H1 (cell line): ENCODE results near the gene HEXIM2. TPM values are rescaled to one million over a fixed set of nuclear protein-coding genes. Genes with fewer than 3 reads are reported as not detected.

Source experiments
- ASH2L ChIP-seq: fragments of 200-600, 300-600 bp; sonication (generic); IDR thresholded peaks from one replicate; pipeline ENCODE4 v1.7.1; 2017; ENCODE audit warnings: low read length
- BACH1 ChIP-seq: IDR thresholded peaks from 2 replicates; pipeline ENCODE4 v1.6.1; 2012; ENCODE audit warnings: low read length, improper control_type of control experiment
- CBX5 ChIP-seq: fragments of 300-800, 300-1000 bp; sonication (generic); IDR thresholded peaks from 2 replicates; pipeline ENCODE4 v1.7.1; 2016; ENCODE audit warnings: antibody characterized with exemption, low read length, low read depth
- CBX8 ChIP-seq: fragments of 300-800, 300-1000 bp; sonication (generic); IDR thresholded peaks from 2 replicates; pipeline ENCODE4 v1.7.1; 2016; ENCODE audit warnings: low read depth, low read length, borderline replicate concordance
- CEBPB ChIP-seq: IDR thresholded peaks from 2 replicates; pipeline ENCODE4 v1.6.1; 2012; ENCODE audit warnings: low read depth, low read length
- CHD2 ChIP-seq: IDR thresholded peaks from 2 replicates; pipeline ENCODE4 v1.6.1; 2012; ENCODE audit warnings: low read length, improper control_type of control experiment
- CREB1 ChIP-seq: IDR thresholded peaks from 2 replicates; pipeline ENCODE4 v1.6.1; 2012; ENCODE audit warnings: inconsistent platforms
- EP300 ChIP-seq, 2 experiments: IDR thresholded peaks; 1 replicate in 1 of 2; 2 replicates in 1 of 2; pipeline ENCODE4 v1.6.1; 2011 to 2012; ENCODE audit warnings: low read depth in 2 of 2, low read length in 2 of 2, mild to moderate bottlenecking in 2 of 2, borderline replicate concordance in 1 of 2, inconsistent platforms in 1 of 2, moderate library complexity in 1 of 2
- EZH2 ChIP-seq: fragments of 200-600 bp; sonication (generic); IDR thresholded peaks from 2 replicates; pipeline ENCODE4 v1.7.1; 2012; ENCODE audit warnings: low read depth, mild to moderate bottlenecking, moderate library complexity, low read length, inconsistent platforms; ENCODE audit not compliant: severe bottlenecking
- JUN ChIP-seq: IDR thresholded peaks from 2 replicates; pipeline ENCODE4 v1.6.1; 2011; ENCODE audit warnings: low read depth, mild to moderate bottlenecking, improper control_type of control experiment, low read length
- JUND ChIP-seq: IDR thresholded peaks from 2 replicates; pipeline ENCODE4 v1.6.1; 2011; ENCODE audit warnings: mild to moderate bottlenecking, improper control_type of control experiment, low read length
- NRF1 ChIP-seq: IDR thresholded peaks from 2 replicates; pipeline ENCODE4 v1.6.1; 2011; ENCODE audit warnings: mild to moderate bottlenecking, low read depth, low read length, improper control_type of control experiment
- RAD21 ChIP-seq, 2 experiments: IDR thresholded peaks in 1 of 2; conservative IDR thresholded peaks in 1 of 2; 2 replicates each; pipeline ENCODE4 v1.6.1; 2011; ENCODE audit warnings: low read depth in 2 of 2, low read length in 2 of 2, improper control_type of control experiment in 1 of 2, inconsistent platforms in 1 of 2, mild to moderate bottlenecking in 1 of 2, moderate library complexity in 1 of 2
- RFX5 ChIP-seq: IDR thresholded peaks from 2 replicates; pipeline ENCODE4 v1.6.1; 2011; ENCODE audit warnings: low read depth, low read length, improper control_type of control experiment, borderline replicate concordance
- SIX5 ChIP-seq: IDR thresholded peaks from 2 replicates; pipeline ENCODE4 v1.6.1; 2011; ENCODE audit warnings: mild to moderate bottlenecking, low read depth, low read length
- SRF ChIP-seq: IDR thresholded peaks from 2 replicates; pipeline ENCODE4 v1.6.1; 2011; ENCODE audit warnings: mild to moderate bottlenecking, low read depth, low read length, moderate library complexity
- SUZ12 ChIP-seq: fragments of 200-600 bp; sonication (generic); IDR thresholded peaks from 2 replicates; pipeline ENCODE4 v1.6.1; 2012; ENCODE audit warnings: mild to moderate bottlenecking, inconsistent platforms, low read length, moderate library complexity, mixed read lengths
- YY1 ChIP-seq: IDR thresholded peaks from 2 replicates; pipeline ENCODE4 v1.6.1; 2011; ENCODE audit warnings: low read depth, mild to moderate bottlenecking, low read length
- polyA plus RNA-seq, 7 experiments: library from polyadenylated mRNA; depleted of rRNA in 3 of 7; stranded (reverse) in 5 of 7; unstranded in 2 of 7; fragments of >200 nt in 5 of 7; fragments of 200-250 nt in 2 of 7; gene quantifications; 1 replicate in 5 of 7; 2 replicates in 1 of 7; 4 replicates in 1 of 7; pipeline versions ENCODE4 v1.2.1 to v1.2.3, GENCODE V29; 2011 to 2013; ENCODE audit warnings: missing spikeins in 2 of 7, mixed read lengths in 2 of 7
- total RNA-seq: library from RNA; stranded (reverse); fragmentation: NEBNext Ultra II Directional; extraction: Animal tissue kit (Norgen Biotek cat#: 25700); gene quantifications from 2 replicates; pipeline ENCODE4 v1.2.1, GENCODE V29; 2021
- TF ChIP-seq, protein P1 (sequence below), 3 experiments: IDR thresholded peaks; 1 replicate in 2 of 3; 2 replicates in 1 of 3; pipeline versions ENCODE4 v1.5.1 to v1.6.1; 2011; ENCODE audit warnings: low read length in 3 of 3, mild to moderate bottlenecking in 3 of 3, inconsistent platforms in 2 of 3, low read depth in 1 of 3, moderate library complexity in 1 of 3; ENCODE audit not compliant: insufficient read depth in 1 of 3; ENCODE audit errors: control extremely low read depth in 1 of 3
- TF ChIP-seq, protein P2 (sequence below): IDR thresholded peaks from 2 replicates; pipeline ENCODE4 v1.6.1; 2011; ENCODE audit warnings: low read depth, mild to moderate bottlenecking, low read length; ENCODE audit not compliant: insufficient read depth
- TF ChIP-seq, protein P3 (sequence below): IDR thresholded peaks from 2 replicates; pipeline ENCODE4 v1.6.1; 2011; ENCODE audit warnings: low read length, improper control_type of control experiment

The HEXIM2 gene
- total and polyA plus RNA-seq, 2 of the 8 experiments (the other 6 are each of a cell fraction or from before 2014, with no cell fraction given): 7.5 to 13.2 TPM

DNA sequence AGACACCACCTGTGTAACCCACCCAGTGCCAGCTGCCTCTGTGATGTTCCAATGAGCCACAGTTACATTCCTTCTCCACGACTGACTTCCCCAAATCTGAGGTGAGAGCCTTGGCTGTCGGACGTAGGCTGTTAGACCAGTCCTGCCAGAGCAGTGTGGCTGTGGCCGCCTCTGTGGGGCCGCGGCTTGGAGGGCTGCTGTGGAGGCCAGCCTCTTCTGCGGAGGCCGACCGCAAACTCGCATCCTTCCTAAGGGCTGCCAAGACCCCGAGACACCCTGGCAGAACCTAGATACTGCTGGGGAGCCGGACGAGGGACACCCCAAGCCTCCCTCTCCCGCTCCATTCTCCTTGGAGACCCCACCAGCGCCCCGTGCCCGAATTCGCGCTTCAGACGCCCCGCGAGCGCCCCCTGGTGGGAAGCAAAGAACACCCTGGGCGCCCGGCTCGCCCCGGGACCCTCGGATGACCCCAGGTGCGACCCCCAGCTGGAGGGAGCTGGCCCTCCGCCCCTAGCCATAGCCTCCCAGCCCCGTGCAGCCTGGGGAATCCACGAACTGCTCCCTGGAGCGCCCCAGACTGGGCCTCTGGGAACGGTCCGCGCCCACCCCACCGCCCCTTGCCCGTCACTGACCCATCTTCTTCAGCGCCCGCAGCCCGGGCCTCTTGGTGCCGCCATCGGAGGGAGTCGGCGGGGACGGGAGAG lies 29.9 kb upstream of the HEXIM2 start (continued):
- TF ChIP-seq EP300 (IDR thresholded peaks at IDR 0.05; ENCODE audit: borderline replicate concordance in 1 of 2, low read depth in 2 of 2, low read length in 2 of 2) (no peak), SRF (no peak), CEBPB (no peak), JUN (no peak), BACH1 (no peak), RFX5 (no peak), EZH2 (no peak), YY1 (peak; percentile 52; the same call in 1 of the 2 replicates), RAD21 (IDR thresholded peaks at IDR 0.05 in 1 of 2, conservative IDR thresholded peaks at IDR 0.05 in 1 of 2; ENCODE audit: low read depth in 2 of 2, low read length in 2 of 2) (peak; percentile 54 to 70; a peak in 3 of 4 replicates), CREB1 (no peak; the same call in 1 of the 2 replicates), ASH2L (peak; percentile 25), JUND (no peak), CHD2 (no peak), CBX8 (no peak), NRF1 (no peak), CBX5 (no peak), SUZ12 (no peak), SIX5 (no peak)
- TF ChIP-seq, protein P1, sequence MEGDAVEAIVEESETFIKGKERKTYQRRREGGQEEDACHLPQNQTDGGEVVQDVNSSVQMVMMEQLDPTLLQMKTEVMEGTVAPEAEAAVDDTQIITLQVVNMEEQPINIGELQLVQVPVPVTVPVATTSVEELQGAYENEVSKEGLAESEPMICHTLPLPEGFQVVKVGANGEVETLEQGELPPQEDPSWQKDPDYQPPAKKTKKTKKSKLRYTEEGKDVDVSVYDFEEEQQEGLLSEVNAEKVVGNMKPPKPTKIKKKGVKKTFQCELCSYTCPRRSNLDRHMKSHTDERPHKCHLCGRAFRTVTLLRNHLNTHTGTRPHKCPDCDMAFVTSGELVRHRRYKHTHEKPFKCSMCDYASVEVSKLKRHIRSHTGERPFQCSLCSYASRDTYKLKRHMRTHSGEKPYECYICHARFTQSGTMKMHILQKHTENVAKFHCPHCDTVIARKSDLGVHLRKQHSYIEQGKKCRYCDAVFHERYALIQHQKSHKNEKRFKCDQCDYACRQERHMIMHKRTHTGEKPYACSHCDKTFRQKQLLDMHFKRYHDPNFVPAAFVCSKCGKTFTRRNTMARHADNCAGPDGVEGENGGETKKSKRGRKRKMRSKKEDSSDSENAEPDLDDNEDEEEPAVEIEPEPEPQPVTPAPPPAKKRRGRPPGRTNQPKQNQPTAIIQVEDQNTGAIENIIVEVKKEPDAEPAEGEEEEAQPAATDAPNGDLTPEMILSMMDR (IDR thresholded peaks at IDR 0.05; ENCODE audit: control extremely low read depth in 1 of 3, insufficient read depth in 1 of 3, low read depth in 1 of 3, low read length in 3 of 3): peak; percentile 57 to 81 (median 68)
- TF ChIP-seq, protein P2, sequence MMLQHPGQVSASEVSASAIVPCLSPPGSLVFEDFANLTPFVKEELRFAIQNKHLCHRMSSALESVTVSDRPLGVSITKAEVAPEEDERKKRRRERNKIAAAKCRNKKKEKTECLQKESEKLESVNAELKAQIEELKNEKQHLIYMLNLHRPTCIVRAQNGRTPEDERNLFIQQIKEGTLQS: no peak
- TF ChIP-seq, protein P3, sequence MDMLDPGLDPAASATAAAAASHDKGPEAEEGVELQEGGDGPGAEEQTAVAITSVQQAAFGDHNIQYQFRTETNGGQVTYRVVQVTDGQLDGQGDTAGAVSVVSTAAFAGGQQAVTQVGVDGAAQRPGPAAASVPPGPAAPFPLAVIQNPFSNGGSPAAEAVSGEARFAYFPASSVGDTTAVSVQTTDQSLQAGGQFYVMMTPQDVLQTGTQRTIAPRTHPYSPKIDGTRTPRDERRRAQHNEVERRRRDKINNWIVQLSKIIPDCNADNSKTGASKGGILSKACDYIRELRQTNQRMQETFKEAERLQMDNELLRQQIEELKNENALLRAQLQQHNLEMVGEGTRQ: no peak
